Natural killer cell (primary cell): ENCODE data around the gene NHLH2. TPM values are rescaled to one million over a fixed set of nuclear protein-coding genes. Genes with fewer than 3 reads are reported as not detected.

Experiments
- ATAC-seq, 3 donors: fragments of 150-1000 bp in 2 of 3; fragments of 200-7000 bp in 1 of 3; cut with Tn5 transposase; 1 replicate in 1 of 3; 2 replicates in 2 of 3; pipeline ENCODE4 v1.10.0; 2021; ENCODE audit warnings: mild to moderate bottlenecking in 2 of 3, moderate library complexity in 2 of 3
- DNase-seq, 2 donors: peaks; one replicate each; pipeline versions ENCODE4 v3.0.0 to v3.0.0-alpha.2; 2013 to 2021; ENCODE audit warnings: mixed read lengths in 1 of 2
- H3K27ac ChIP-seq: one replicate; pipeline ENCODE4 v1.5.1; 2013; ENCODE audit warnings: mild to moderate bottlenecking, low read length
- H3K27me3 ChIP-seq: one replicate; pipeline ENCODE4 v1.6.1; 2013; ENCODE audit warnings: low read length; ENCODE audit not compliant: control insufficient read depth, insufficient read depth
- H3K36me3 ChIP-seq: one replicate; pipeline ENCODE4 v1.6.1; 2013; ENCODE audit warnings: low read length; ENCODE audit not compliant: control insufficient read depth, insufficient read depth
- H3K4me1 ChIP-seq: one replicate; pipeline ENCODE4 v1.6.1; 2013; ENCODE audit warnings: low read length; ENCODE audit not compliant: control insufficient read depth, insufficient read depth
- H3K4me3 ChIP-seq: one replicate; pipeline ENCODE4 v1.5.1; 2013; ENCODE audit warnings: low read length
- H3K9me3 ChIP-seq: one replicate; pipeline ENCODE4 v1.6.1; 2013; ENCODE audit warnings: low read length; ENCODE audit not compliant: control insufficient read depth, insufficient read depth
- H3K27ac Mint-ChIP-seq, 2 donors: one replicate each; pipeline ENCODE4 v1.8.0; 2022; ENCODE audit warnings: mild to moderate bottlenecking in 2 of 2, mixed read lengths in 2 of 2, moderate library complexity in 1 of 2
- H3K27me3 Mint-ChIP-seq, 2 donors: one replicate each; pipeline ENCODE4 v1.8.0; 2022; ENCODE audit warnings: low read depth in 2 of 2, mixed read lengths in 2 of 2
- H3K36me3 Mint-ChIP-seq: one replicate; pipeline ENCODE4 v1.8.0; 2022; ENCODE audit warnings: mixed read lengths
- H3K4me1 Mint-ChIP-seq, 2 donors: one replicate each; pipeline ENCODE4 v1.8.0; 2022; ENCODE audit warnings: mixed read lengths in 2 of 2
- H3K4me3 Mint-ChIP-seq: one replicate; pipeline ENCODE4 v1.8.0; 2022; ENCODE audit warnings: mild to moderate bottlenecking, moderate library complexity, mixed read lengths
- H3K9me3 Mint-ChIP-seq, 2 donors: one replicate each; pipeline ENCODE4 v1.8.0; 2022; ENCODE audit warnings: mixed read lengths in 2 of 2
- CTCF ChIP-seq: fragments of 200-600 bp; IDR thresholded peaks from one replicate; pipeline ENCODE4 v1.8.0; 2022; ENCODE audit warnings: antibody characterized with exemption
- WGBS: methylation state at CpG from one replicate; pipeline ENCODE4 v1.1.7; 2013; ENCODE audit warnings: missing lambda C conversion rate; ENCODE audit not compliant: insufficient coverage; 5-methylcytosine and 5-hydroxymethylcytosine counted together
- intact Hi-C: fragments of 100-400 bp; cut with micrococcal nuclease; formaldehyde crosslinking; loops from one replicate; pipeline ENCODE4 v1.14.2; 2022
- total RNA-seq, 4 donors: library from RNA; stranded (reverse); fragments of 120-200 nt in 1 of 4; gene quantifications; one replicate each; pipeline versions ENCODE4 v1.2.3 to v1.2.4, GENCODE V29; 2013 to 2022

The NHLH2 gene
- total RNA-seq, 3 donors from 2014 or later (not counting 1 experiment from before 2014, with no cell fraction given), result not detected

- H3K27me3 ChIP-seq, result no peaks in the 10 kb centered on the region
- 49% methylated on average over 3 of the region's 5 CpGs for WGBS
- no peak for TF ChIP-seq CTCF
- no peaks in the 10 kb centered on the region for H3K9me3 ChIP-seq
- ATAC-seq (no peak), DNase-seq (no peak)
- H3K36me3 Mint-ChIP-seq, result no peaks in the 10 kb centered on the region
- no peaks in the 10 kb centered on the region for H3K9me3 Mint-ChIP-seq
- no peak overlapping the region for H3K4me3 Mint-ChIP-seq
- H3K27me3 Mint-ChIP-seq, result peaks cover 18 to 39% of the 10 kb centered on the region in 2 donors
- no peak overlapping the region for H3K27ac Mint-ChIP-seq
- intact Hi-C loops, result no loop called here
- H3K27ac ChIP-seq, result no peak overlapping the region
- H3K4me3 ChIP-seq, result no peak overlapping the region
- H3K36me3 ChIP-seq, result no peaks in the 10 kb centered on the region
- H3K4me1 Mint-ChIP-seq, result no peaks in the 10 kb centered on the region
- no peaks in the 10 kb centered on the region for H3K4me1 ChIP-seq
Measured at GRCh38 chr1:115869064-115869463, 28.1 kb upstream of the NHLH2 start.

- Histone ChIP-seq H3K27me3 (no peaks in the 10 kb centered on the region), H3K4me3 (no peak overlapping the region), H3K4me1 (no peaks in the 10 kb centered on the region), H3K9me3 (no peaks in the 10 kb centered on the region), H3K36me3 (no peaks in the 10 kb centered on the region), H3K27ac (no peak overlapping the region)
- WGBS, result 88% methylated on average over 1 of the region's 1 CpG
- TF ChIP-seq CTCF, result no peak
- Mint-ChIP-seq H3K4me3 (no peak overlapping the region), H3K4me1 (no peaks in the 10 kb centered on the region), H3K9me3 (no peaks in the 10 kb centered on the region), H3K27me3 (peaks cover 15 to 37% of the 10 kb centered on the region in 2 donors), H3K36me3 (no peaks in the 10 kb centered on the region), H3K27ac (no peak overlapping the region)
- no peak for ATAC-seq
- intact Hi-C loops, result no loop called here
- DNase-seq, result no peak
Measured at GRCh38 chr1:115867216-115867615, 26.3 kb upstream of the NHLH2 start.

- Histone ChIP-seq H3K36me3 (no peaks in the 10 kb centered on the region), H3K9me3 (no peaks in the 10 kb centered on the region), H3K4me1 (no peaks in the 10 kb centered on the region), H3K4me3 (no peak overlapping the region), H3K27me3 (no peaks in the 10 kb centered on the region), H3K27ac (no peak overlapping the region)
- Mint-ChIP-seq H3K9me3 (no peaks in the 10 kb centered on the region), H3K27me3 (peaks cover 18 to 36% of the 10 kb centered on the region in 2 donors), H3K4me1 (no peaks in the 10 kb centered on the region), H3K4me3 (no peak overlapping the region), H3K36me3 (no peaks in the 10 kb centered on the region), H3K27ac (no peak overlapping the region)
- intact Hi-C loops, result no loop called here
- no peak for ATAC-seq
- DNase-seq, result no peak
- no peak for TF ChIP-seq CTCF
- 75% methylated on average over 2 of the region's 4 CpGs for WGBS
Measured at GRCh38 chr1:115865704-115866380, 24.9 kb upstream of the NHLH2 start.

GRCh38 chr1:115862403-115862802 is 21.5 kb upstream of the NHLH2 start:
- whole genome bisulfite sequencing, result 83% methylated on average over 7 of the region's 7 CpGs
- TF ChIP-seq CTCF, result no peak
- Histone ChIP-seq H3K4me3 (no peak overlapping the region), H3K27me3 (peaks cover 3% of the 10 kb centered on the region), H3K36me3 (no peaks in the 10 kb centered on the region), H3K9me3 (no peaks in the 10 kb centered on the region), H3K27ac (no peak overlapping the region), H3K4me1 (no peaks in the 10 kb centered on the region)
- ATAC-seq (no peak), DNase-seq (no peak)
- H3K9me3 Mint-ChIP-seq, result no peaks in the 10 kb centered on the region
- H3K27me3 Mint-ChIP-seq, result peaks cover 25 to 42% of the 10 kb centered on the region in 2 donors
- H3K4me1 Mint-ChIP-seq, result no peaks in the 10 kb centered on the region
- no peaks in the 10 kb centered on the region for H3K36me3 Mint-ChIP-seq
- no peak overlapping the region for H3K27ac Mint-ChIP-seq
- no peak overlapping the region for H3K4me3 Mint-ChIP-seq
- intact Hi-C loops, result no loop called here
